SK-N-MC (cell line): Measurements from ENCODE around the gene KCNA10.

Experiments
- EZH2 ChIP-seq: fragments of 200-600 bp; sonication (generic); IDR thresholded peaks from one replicate; pipeline ENCODE4 v1.6.1; 2017; ENCODE audit warnings: antibody characterized with exemption
- FOXP2 ChIP-seq: optimal IDR thresholded peaks from 2 replicates; pipeline ENCODE3; 2011; ENCODE audit warnings: mild to moderate bottlenecking, moderate library complexity; ENCODE audit not compliant: insufficient read depth; ENCODE audit errors: extremely low read length, control extremely low read depth
- POLR2AphosphoS5 ChIP-seq: IDR thresholded peaks from 2 replicates; pipeline ENCODE4 v1.6.1; 2012; ENCODE audit warnings: mild to moderate bottlenecking, low read depth, low read length, borderline replicate concordance

- TF ChIP-seq EZH2 (no peak), POLR2AphosphoS5 (no peak), FOXP2 (no peak)
These were observed 42.6 kb upstream of the KCNA10 start for GRCh38 chr1:110561596-110561995.
